ENCODE data around the gene GATA5.

DNA sequence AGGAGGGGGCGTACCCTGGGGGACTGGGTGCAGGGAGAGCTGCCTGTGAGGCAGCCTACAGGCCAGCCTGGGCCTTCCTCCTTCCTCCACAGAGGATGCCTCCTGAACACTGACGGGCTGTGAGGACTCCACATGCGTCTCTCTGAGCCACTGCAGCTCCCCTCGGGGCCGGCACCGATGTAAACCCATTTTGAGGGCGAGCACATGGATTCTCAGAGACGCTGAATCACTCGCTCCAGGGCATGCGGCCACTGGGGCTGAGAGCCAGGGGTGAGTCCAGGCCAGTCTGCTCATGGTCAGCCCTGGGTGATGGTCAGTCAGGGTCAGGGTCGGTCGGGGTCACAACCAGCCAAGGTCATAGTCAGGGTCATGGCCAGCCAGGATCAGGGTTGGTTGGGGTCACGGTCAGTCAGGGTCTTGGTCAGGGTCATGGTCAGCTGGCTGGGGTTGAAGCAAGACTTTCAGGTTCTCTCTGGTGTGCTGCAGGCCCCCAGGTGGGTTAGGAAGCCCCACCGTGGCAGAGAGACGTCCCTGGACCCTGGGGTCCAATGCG is 33.7 kb downstream of the GATA5 start:
- TF ChIP-seq, protein P1, sequence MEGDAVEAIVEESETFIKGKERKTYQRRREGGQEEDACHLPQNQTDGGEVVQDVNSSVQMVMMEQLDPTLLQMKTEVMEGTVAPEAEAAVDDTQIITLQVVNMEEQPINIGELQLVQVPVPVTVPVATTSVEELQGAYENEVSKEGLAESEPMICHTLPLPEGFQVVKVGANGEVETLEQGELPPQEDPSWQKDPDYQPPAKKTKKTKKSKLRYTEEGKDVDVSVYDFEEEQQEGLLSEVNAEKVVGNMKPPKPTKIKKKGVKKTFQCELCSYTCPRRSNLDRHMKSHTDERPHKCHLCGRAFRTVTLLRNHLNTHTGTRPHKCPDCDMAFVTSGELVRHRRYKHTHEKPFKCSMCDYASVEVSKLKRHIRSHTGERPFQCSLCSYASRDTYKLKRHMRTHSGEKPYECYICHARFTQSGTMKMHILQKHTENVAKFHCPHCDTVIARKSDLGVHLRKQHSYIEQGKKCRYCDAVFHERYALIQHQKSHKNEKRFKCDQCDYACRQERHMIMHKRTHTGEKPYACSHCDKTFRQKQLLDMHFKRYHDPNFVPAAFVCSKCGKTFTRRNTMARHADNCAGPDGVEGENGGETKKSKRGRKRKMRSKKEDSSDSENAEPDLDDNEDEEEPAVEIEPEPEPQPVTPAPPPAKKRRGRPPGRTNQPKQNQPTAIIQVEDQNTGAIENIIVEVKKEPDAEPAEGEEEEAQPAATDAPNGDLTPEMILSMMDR (IDR thresholded peaks at IDR 0.05): no peak
- no peak for TF ChIP-seq POLR2AphosphoS5 (IDR thresholded peaks at IDR 0.05)
